Lower leg skin (tissue), 4 donors: ENCODE measurements around the gene CLEC6A. TPM values are rescaled to one million over a fixed set of nuclear protein-coding genes. Genes with fewer than 3 reads are reported as not detected.

Experiments
- DNase-seq, 2 donors: peaks; one replicate each; pipeline ENCODE4 v3.0.0-alpha.2; 2019; ENCODE audit warnings: low spot score in 2 of 2
- H3K4me3 ChIP-seq: fragments of 200-600 bp; sonication (generic); 2 replicates; pipeline ENCODE4 v1.5.1; 2017; ENCODE audit warnings: mild to moderate bottlenecking, low read depth; ENCODE audit not compliant: poor library complexity, severe bottlenecking
- CTCF ChIP-seq, 3 donors: fragments of 450-650 bp; IDR thresholded peaks; one replicate each; pipeline ENCODE4 v1.5.1; 2016; ENCODE audit warnings: antibody characterized with exemption in 3 of 3, mild to moderate bottlenecking in 3 of 3, moderate library complexity in 2 of 3
- POLR2A ChIP-seq, 2 donors: fragments of 450-650 bp; IDR thresholded peaks; one replicate each; pipeline ENCODE4 v1.6.1; 2016 to 2017; ENCODE audit warnings: antibody characterized with exemption in 2 of 2, mild to moderate bottlenecking in 1 of 2, moderate library complexity in 1 of 2
- WGBS, 2 donors: methylation state at CpG; one replicate each; pipeline ENCODE4 v1.1.5; 2018; 5-methylcytosine and 5-hydroxymethylcytosine counted together
- intact Hi-C: fragments of 100-400 bp; cut with DNase I; formaldehyde crosslinking; loops from one replicate; pipeline ENCODE4 v1.15.0; 2023; ENCODE audit warnings: low total_unique reads
- total RNA-seq, 4 donors: library from RNA; depleted of rRNA; stranded (reverse); fragments of >200 nt; gene quantifications; one replicate each; pipeline ENCODE4 v1.1.0, GENCODE V29; 2016

The CLEC6A gene
- total RNA-seq, 4 donors from 2014 or later = not detected

- WGBS, 2 donors = 71 to 82% methylated on average over 5 to 7 of the region's 7 CpGs
- intact Hi-C loops = no loop called here
- H3K4me3 ChIP-seq = no peak overlapping the region
- TF ChIP-seq POLR2A (IDR thresholded peaks at IDR 0.05) = no peak
- no peak for TF ChIP-seq CTCF (IDR thresholded peaks at IDR 0.05)
- no peak for DNase-seq
Observed at GRCh38 chr12:8449355-8449859, 6.4 kb upstream of the CLEC6A start.

- no peak for DNase-seq
- TF ChIP-seq CTCF (IDR thresholded peaks at IDR 0.05) (no peak), POLR2A (IDR thresholded peaks at IDR 0.05) (no peak)
- H3K4me3 ChIP-seq = no peak overlapping the region
- intact Hi-C loops = no loop called here
- WGBS, 2 donors = 93 to 94% methylated on average over 12 of the region's 12 CpGs
Observed at GRCh38 chr12:8452036-8452435, 3.7 kb upstream of the CLEC6A start.

DNA sequence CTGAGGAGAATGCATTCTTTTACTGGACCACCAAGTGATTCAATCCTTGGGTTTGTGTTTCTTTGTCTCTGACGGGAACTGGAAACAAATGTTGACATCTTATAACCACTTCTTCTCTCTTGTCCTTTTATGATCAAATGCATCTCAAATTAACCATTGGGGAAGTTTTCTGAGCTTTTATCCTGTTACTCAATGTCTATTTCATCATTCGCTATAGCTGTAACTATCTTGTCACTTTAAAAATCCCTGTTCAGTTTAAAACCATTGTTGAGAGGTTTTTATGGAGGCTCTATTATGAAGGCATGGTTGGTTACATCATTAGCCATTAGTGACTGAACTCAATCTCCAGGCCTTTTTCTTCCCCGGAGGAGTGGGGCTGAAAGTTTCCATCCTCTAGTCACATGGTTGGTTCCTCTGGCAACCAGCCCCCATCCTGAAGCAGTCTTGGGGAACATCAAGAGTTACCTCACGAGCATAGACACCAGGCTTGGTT lies 2.7 kb upstream of the CLEC6A start:
- no peak for DNase-seq
- intact Hi-C loops = no loop called here
- 47% methylated on average over 4 of the region's 4 CpGs for WGBS, 2 donors
- H3K4me3 ChIP-seq = no peak overlapping the region
- TF ChIP-seq POLR2A (IDR thresholded peaks at IDR 0.05) (no peak), CTCF (IDR thresholded peaks at IDR 0.05) (no peak)

DNA sequence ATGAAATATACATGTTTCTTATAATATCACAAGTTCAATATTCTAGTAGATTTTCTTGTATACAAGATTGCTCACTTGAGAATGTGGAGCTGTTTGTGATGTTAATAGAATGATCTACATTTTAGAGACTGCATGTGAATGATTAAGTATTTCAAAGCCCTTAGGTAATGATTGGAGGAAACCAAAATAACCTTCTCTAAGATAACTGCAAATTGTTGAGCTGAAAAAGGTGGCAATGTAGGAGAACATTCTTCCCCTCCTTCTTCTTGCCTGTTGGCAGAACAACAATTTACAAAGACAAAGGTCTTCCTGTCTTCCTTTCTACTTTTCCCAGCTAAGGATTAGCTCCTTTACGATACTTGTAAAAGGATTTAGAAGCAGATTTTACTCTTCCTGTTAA lies 2.0 kb upstream of the CLEC6A start:
- DNase-seq = no peak
- TF ChIP-seq POLR2A (IDR thresholded peaks at IDR 0.05) = no peak
- TF ChIP-seq CTCF (IDR thresholded peaks at IDR 0.05) = no peak
- WGBS, 2 donors = 40 to 51% methylated on average over 1 of the region's 1 CpG
- intact Hi-C loops = no loop called here
- no peak overlapping the region for H3K4me3 ChIP-seq

DNA sequence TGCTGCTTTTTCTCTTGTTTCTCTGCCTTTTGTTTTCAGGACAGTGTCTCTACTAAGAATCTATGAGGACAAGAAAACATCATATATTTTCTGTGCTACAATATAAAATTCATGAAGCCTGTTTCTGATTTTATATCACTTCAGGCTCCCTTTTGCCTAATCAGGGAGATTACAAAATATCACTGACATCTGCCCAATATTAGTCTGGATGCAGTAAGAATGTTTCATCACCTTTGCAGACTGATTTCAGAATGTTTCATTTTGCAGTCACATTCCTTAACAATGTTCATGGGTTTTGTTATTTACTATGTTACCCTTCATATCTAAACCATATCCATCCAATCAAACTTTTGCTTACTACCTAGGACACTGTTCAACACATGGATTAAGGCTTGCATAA lies 491 bp upstream of the CLEC6A start:
- no peak overlapping the region for H3K4me3 ChIP-seq
- intact Hi-C loops = no loop called here
- no peak for DNase-seq
- TF ChIP-seq POLR2A (IDR thresholded peaks at IDR 0.05) (no peak), CTCF (IDR thresholded peaks at IDR 0.05) (no peak)

- no peak overlapping the region for H3K4me3 ChIP-seq
- intact Hi-C loops = no loop called here
- WGBS, 2 donors = 72 to 77% methylated on average over 2 of the region's 2 CpGs
- no peak for TF ChIP-seq POLR2A (IDR thresholded peaks at IDR 0.05)
- no peak for TF ChIP-seq CTCF (IDR thresholded peaks at IDR 0.05)
- no peak for DNase-seq
Observed at GRCh38 chr12:8461426-8461825, 5.7 kb downstream of the CLEC6A start.
